HepG2 (cell line): ENCODE results near the gene SETD1A. TPM values are rescaled to one million over a fixed set of nuclear protein-coding genes. Genes with fewer than 3 reads are reported as not detected.

Experiments
- ERF ChIP-seq: IDR thresholded peaks from 2 replicates; pipeline ENCODE4 v1.6.1; 2018; ENCODE audit warnings: missing biosample characterization, missing genetic modification reagents
- FOSL2 ChIP-seq: sonication (generic); formaldehyde crosslinking; IDR thresholded peaks from 2 replicates; pipeline ENCODE4 v1.4.0; 2020; ENCODE audit warnings: missing genetic modification reagents
- HOXA5 ChIP-seq: sonication (generic); formaldehyde crosslinking; IDR thresholded peaks from 2 replicates; pipeline ENCODE4 v1.4.0; 2020; ENCODE audit warnings: missing genetic modification reagents
- KLF12 ChIP-seq: sonication (generic); formaldehyde crosslinking; IDR thresholded peaks from 2 replicates; pipeline ENCODE4 v1.4.0; 2020; ENCODE audit warnings: missing genetic modification reagents, borderline replicate concordance
- MIER2 ChIP-seq: IDR thresholded peaks from 2 replicates; pipeline ENCODE4 v1.6.1; 2016; ENCODE audit warnings: missing biosample characterization, missing genetic modification reagents
- POLR2A ChIP-seq, 2 experiments: IDR thresholded peaks; 2 replicates each; pipeline ENCODE4 v1.6.1; 2011; ENCODE audit warnings: low read depth in 2 of 2, low read length in 2 of 2, mild to moderate bottlenecking in 1 of 2, moderate library complexity in 1 of 2; ENCODE audit not compliant: insufficient read depth in 1 of 2
- POLR2G ChIP-seq: fragments of 200-400 bp; formaldehyde crosslinking; IDR thresholded peaks from 2 replicates; pipeline ENCODE4 v1.6.1; 2018; ENCODE audit warnings: mild to moderate bottlenecking, low read depth, low read length, moderate library complexity
- SP4 ChIP-seq: sonication (generic); formaldehyde crosslinking; IDR thresholded peaks from 2 replicates; pipeline ENCODE4 v1.8.1; 2023; ENCODE audit warnings: mild to moderate bottlenecking, missing genetic modification reagents
- XRCC5 ChIP-seq: fragments of 200-400 bp; formaldehyde crosslinking; optimal IDR thresholded peaks from 2 replicates; pipeline ENCODE3; 2017; ENCODE audit warnings: mild to moderate bottlenecking, low read length
- ZBTB8A ChIP-seq: sonication (generic); formaldehyde crosslinking; IDR thresholded peaks from 2 replicates; pipeline ENCODE4 v1.4.0; 2020; ENCODE audit warnings: mild to moderate bottlenecking, low read depth, missing genetic modification reagents, borderline replicate concordance
- ZNF224 ChIP-seq: sonication (generic); formaldehyde crosslinking; IDR thresholded peaks from 2 replicates; pipeline ENCODE4 v1.5.0; 2020; ENCODE audit warnings: mild to moderate bottlenecking, missing genetic modification reagents
- ZNF883 ChIP-seq: sonication (generic); formaldehyde crosslinking; IDR thresholded peaks from 2 replicates; pipeline ENCODE4 v1.5.1; 2020; ENCODE audit warnings: mild to moderate bottlenecking, missing genetic modification reagents; ENCODE audit errors: not compliant biosample characterization
- polyA plus RNA-seq, 8 experiments: library from polyadenylated mRNA; depleted of rRNA in 3 of 8; stranded (reverse) in 7 of 8; unstranded in 1 of 8; fragments of >200 nt; fragmentation: Illumina TruSeq in 4 of 8; extraction: Trizol in 4 of 8; gene quantifications; 2 replicates each; pipeline versions ENCODE4 v1.2.1 to v1.2.3, GENCODE V29; 2011 to 2016; ENCODE audit warnings: low read depth in 4 of 8, missing spikeins in 1 of 8, mixed read lengths in 1 of 8; ENCODE audit not compliant: insufficient read depth in 1 of 8
- total RNA-seq, 5 experiments: library from RNA; depleted of rRNA; stranded (reverse); fragments of >200 nt; fragmentation: Illumina TruSeq; extraction: Trizol; gene quantifications; 2 replicates each; pipeline ENCODE4 v1.2.3, GENCODE V29; 2016; ENCODE audit warnings: low read depth in 1 of 5
- TF ChIP-seq, protein P1 (sequence below): sonication (generic); formaldehyde crosslinking; IDR thresholded peaks from 2 replicates; pipeline ENCODE4 v1.4.0; 2020; ENCODE audit warnings: missing genetic modification reagents
- TF ChIP-seq, protein P2 (sequence below): sonication (generic); formaldehyde crosslinking; IDR thresholded peaks from 2 replicates; pipeline ENCODE4 v1.4.0; 2020; ENCODE audit warnings: low read depth, mild to moderate bottlenecking, missing genetic modification reagents
- TF ChIP-seq, protein P3 (sequence below): sonication (generic); formaldehyde crosslinking; IDR thresholded peaks from 2 replicates; pipeline ENCODE4 v1.5.1; 2020; ENCODE audit warnings: mild to moderate bottlenecking, missing genetic modification reagents, moderate library complexity
- TF ChIP-seq, protein P4 (sequence below), 2 experiments: sonication (generic) in 1 of 2; formaldehyde crosslinking in 1 of 2; IDR thresholded peaks; 2 replicates each; pipeline versions ENCODE4 v1.4.0 to v1.6.1; 2018 to 2020; ENCODE audit warnings: missing genetic modification reagents in 2 of 2, borderline replicate concordance in 1 of 2, low read depth in 1 of 2, mild to moderate bottlenecking in 1 of 2, missing biosample characterization in 1 of 2

Gene SETD1A
- total and polyA plus RNA-seq, 2 of the 13 experiments (the other 11 are each of a cell fraction or from before 2014, with no cell fraction given), result 3.8 to 5.6 TPM

DNA sequence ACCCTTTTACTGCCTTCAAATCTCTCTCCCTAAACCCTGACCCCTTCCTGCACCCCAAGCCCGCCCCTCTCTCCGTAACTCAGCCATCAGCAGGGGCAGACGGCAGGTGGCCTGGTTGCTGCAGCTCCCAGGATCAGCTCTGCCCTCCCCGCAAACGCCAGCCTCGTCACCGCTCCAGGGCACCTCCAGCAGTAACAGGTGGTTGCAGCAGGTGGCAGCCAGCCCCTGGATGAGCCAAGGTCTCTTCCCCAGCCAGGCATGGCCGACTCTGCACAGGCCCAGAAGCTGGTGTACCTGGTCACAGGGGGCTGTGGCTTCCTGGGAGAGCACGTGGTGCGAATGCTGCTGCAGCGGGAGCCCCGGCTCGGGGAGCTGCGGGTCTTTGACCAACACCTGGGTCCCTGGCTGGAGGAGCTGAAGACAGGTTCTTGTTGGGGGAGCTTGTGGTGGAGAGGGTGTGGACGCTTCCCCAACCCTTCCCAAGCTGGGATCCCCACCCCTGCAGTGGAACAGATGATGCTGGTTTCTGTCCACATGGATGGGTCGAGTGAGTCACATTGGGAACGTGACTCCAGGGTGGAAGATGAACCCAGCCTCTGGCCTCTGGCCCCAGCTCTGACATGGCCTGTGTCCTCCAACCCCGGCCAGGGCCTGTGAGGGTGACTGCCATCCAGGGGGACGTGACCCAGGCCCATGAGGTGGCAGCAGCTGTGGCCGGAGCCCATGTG lies 28.0 kb downstream of the SETD1A start (continued):
- TF ChIP-seq, protein P1, sequence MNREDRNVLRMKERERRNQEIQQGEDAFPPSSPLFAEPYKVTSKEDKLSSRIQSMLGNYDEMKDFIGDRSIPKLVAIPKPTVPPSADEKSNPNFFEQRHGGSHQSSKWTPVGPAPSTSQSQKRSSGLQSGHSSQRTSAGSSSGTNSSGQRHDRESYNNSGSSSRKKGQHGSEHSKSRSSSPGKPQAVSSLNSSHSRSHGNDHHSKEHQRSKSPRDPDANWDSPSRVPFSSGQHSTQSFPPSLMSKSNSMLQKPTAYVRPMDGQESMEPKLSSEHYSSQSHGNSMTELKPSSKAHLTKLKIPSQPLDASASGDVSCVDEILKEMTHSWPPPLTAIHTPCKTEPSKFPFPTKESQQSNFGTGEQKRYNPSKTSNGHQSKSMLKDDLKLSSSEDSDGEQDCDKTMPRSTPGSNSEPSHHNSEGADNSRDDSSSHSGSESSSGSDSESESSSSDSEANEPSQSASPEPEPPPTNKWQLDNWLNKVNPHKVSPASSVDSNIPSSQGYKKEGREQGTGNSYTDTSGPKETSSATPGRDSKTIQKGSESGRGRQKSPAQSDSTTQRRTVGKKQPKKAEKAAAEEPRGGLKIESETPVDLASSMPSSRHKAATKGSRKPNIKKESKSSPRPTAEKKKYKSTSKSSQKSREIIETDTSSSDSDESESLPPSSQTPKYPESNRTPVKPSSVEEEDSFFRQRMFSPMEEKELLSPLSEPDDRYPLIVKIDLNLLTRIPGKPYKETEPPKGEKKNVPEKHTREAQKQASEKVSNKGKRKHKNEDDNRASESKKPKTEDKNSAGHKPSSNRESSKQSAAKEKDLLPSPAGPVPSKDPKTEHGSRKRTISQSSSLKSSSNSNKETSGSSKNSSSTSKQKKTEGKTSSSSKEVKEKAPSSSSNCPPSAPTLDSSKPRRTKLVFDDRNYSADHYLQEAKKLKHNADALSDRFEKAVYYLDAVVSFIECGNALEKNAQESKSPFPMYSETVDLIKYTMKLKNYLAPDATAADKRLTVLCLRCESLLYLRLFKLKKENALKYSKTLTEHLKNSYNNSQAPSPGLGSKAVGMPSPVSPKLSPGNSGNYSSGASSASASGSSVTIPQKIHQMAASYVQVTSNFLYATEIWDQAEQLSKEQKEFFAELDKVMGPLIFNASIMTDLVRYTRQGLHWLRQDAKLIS (CRISPR knock-in tag), result no peak
- TF ChIP-seq KLF12 (CRISPR knock-in tag) (no peak; the same call in 1 of the 2 replicates), ZNF883 (peak; percentile 97), XRCC5 (no peak), SP4 (CRISPR knock-in tag) (no peak; the same call in 1 of the 2 replicates), FOSL2 (CRISPR knock-in tag) (peak; percentile 55), POLR2A (IDR thresholded peaks at IDR 0.05; ENCODE audit: insufficient read depth in 1 of 2, low read depth in 2 of 2, low read length in 2 of 2) (peak in 1 of 2 experiments; percentile 52; a peak in 3 of 4 replicates), ZNF224 (CRISPR knock-in tag) (peak; percentile 94; the same call in 1 of the 2 replicates), HOXA5 (CRISPR knock-in tag) (peak; percentile 37; the same call in 1 of the 2 replicates), ZBTB8A (CRISPR knock-in tag) (0 out of 2 replicates have a peak, but pooled peaks have one; percentile 76), MIER2 (CRISPR knock-in tag) (no peak; the same call in 1 of the 2 replicates), ERF (peak; percentile 74), POLR2G (no peak)
- TF ChIP-seq, protein P2, sequence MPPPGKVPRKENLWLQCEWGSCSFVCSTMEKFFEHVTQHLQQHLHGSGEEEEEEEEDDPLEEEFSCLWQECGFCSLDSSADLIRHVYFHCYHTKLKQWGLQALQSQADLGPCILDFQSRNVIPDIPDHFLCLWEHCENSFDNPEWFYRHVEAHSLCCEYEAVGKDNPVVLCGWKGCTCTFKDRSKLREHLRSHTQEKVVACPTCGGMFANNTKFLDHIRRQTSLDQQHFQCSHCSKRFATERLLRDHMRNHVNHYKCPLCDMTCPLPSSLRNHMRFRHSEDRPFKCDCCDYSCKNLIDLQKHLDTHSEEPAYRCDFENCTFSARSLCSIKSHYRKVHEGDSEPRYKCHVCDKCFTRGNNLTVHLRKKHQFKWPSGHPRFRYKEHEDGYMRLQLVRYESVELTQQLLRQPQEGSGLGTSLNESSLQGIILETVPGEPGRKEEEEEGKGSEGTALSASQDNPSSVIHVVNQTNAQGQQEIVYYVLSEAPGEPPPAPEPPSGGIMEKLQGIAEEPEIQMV (CRISPR knock-in tag), result peak; percentile 45
- TF ChIP-seq, protein P3, sequence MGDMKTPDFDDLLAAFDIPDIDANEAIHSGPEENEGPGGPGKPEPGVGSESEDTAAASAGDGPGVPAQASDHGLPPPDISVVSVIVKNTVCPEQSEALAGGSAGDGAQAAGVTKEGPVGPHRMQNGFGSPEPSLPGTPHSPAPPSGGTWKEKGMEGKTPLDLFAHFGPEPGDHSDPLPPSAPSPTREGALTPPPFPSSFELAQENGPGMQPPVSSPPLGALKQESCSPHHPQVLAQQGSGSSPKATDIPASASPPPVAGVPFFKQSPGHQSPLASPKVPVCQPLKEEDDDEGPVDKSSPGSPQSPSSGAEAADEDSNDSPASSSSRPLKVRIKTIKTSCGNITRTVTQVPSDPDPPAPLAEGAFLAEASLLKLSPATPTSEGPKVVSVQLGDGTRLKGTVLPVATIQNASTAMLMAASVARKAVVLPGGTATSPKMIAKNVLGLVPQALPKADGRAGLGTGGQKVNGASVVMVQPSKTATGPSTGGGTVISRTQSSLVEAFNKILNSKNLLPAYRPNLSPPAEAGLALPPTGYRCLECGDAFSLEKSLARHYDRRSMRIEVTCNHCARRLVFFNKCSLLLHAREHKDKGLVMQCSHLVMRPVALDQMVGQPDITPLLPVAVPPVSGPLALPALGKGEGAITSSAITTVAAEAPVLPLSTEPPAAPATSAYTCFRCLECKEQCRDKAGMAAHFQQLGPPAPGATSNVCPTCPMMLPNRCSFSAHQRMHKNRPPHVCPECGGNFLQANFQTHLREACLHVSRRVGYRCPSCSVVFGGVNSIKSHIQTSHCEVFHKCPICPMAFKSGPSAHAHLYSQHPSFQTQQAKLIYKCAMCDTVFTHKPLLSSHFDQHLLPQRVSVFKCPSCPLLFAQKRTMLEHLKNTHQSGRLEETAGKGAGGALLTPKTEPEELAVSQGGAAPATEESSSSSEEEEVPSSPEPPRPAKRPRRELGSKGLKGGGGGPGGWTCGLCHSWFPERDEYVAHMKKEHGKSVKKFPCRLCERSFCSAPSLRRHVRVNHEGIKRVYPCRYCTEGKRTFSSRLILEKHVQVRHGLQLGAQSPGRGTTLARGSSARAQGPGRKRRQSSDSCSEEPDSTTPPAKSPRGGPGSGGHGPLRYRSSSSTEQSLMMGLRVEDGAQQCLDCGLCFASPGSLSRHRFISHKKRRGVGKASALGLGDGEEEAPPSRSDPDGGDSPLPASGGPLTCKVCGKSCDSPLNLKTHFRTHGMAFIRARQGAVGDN, result peak; percentile 99
- TF ChIP-seq, protein P4, sequence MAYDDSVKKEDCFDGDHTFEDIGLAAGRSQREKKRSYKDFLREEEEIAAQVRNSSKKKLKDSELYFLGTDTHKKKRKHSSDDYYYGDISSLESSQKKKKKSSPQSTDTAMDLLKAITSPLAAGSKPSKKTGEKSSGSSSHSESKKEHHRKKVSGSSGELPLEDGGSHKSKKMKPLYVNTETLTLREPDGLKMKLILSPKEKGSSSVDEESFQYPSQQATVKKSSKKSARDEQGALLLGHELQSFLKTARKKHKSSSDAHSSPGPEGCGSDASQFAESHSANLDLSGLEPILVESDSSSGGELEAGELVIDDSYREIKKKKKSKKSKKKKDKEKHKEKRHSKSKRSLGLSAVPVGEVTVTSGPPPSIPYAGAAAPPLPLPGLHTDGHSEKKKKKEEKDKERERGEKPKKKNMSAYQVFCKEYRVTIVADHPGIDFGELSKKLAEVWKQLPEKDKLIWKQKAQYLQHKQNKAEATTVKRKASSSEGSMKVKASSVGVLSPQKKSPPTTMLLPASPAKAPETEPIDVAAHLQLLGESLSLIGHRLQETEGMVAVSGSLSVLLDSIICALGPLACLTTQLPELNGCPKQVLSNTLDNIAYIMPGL (CRISPR knock-in tag; IDR thresholded peaks at IDR 0.05; ENCODE audit: borderline replicate concordance in 1 of 2, low read depth in 1 of 2), result peak; percentile 90 to 95
